ENCODE data around the gene BAG2.

The BAG2 gene

GRCh38 chr6:57174511-57174907 is 2.4 kb downstream of the BAG2 start:
- Histone ChIP-seq H3K36me3 (ENCODE audit: insufficient read depth, insufficient read length, low read length) (peaks cover 24% of the 10 kb centered on the region), H3K27me3 (ENCODE audit: insufficient read depth, insufficient read length) (no peaks in the 10 kb centered on the region), H3K4me3 (ENCODE audit: insufficient read length, low read depth) (peak overlapping the region; percentile 13), H3K9me3 (ENCODE audit: insufficient read depth, low read length) (no peaks in the 10 kb centered on the region), H3K9ac (ENCODE audit: insufficient read length, low read depth) (no peak overlapping the region), H3K4me1 (ENCODE audit: insufficient read depth, insufficient read length) (no peaks in the 10 kb centered on the region)
- no peak for DNase-seq (ENCODE audit: low read depth, low spot score)
- TF ChIP-seq ZNF274 (IDR thresholded peaks at IDR 0.05; ENCODE audit: low read depth, low read length) (no peak), YY1 (IDR thresholded peaks at IDR 0.05; ENCODE audit: insufficient read depth, insufficient read length) (no peak), SUZ12 (IDR thresholded peaks at IDR 0.05; ENCODE audit: extremely low read depth, insufficient read depth, insufficient read length) (no peak)

DNA sequence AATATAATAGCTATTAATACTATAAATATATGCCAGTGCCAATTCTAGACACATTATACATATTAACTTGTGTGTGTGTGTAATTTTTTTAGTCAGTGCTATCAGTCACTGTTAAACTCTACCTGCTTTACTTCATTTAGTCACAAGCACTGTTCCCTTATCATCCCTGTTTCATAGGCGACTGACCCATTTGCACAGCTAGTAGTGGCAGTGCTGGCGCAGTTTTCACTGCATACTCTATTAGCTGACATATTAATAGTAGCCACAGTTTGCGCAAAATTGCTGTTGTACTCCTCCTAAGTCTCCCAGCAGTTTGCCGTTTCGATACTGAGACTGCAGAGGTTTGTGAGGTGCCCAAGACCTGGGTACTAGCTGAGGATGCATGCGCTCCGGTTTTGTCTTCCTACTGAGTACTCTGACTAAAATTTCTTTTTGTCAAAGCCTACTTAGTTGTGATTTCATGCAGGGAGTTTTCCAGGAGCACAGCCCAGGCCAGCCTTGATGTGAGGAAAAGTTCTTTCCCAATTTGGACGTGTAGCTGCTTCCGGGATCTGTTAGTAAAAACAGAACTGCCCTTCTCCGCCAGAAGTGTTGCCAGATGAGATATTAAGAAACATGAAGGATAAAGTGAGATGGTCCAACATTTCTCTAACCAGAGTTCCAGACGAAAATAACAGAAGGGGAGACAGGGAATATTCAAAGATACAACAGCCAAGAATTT is 5.6 kb downstream of the BAG2 start:
- H3K9me3 ChIP-seq (ENCODE audit: insufficient read depth, low read length) = no peaks in the 10 kb centered on the region
- H3K9ac ChIP-seq (ENCODE audit: insufficient read length, low read depth) = no peak overlapping the region
- TF ChIP-seq SUZ12 (IDR thresholded peaks at IDR 0.05; ENCODE audit: extremely low read depth, insufficient read depth, insufficient read length) = no peak
- no peak for TF ChIP-seq ZNF274 (IDR thresholded peaks at IDR 0.05; ENCODE audit: low read depth, low read length)
- TF ChIP-seq YY1 (IDR thresholded peaks at IDR 0.05; ENCODE audit: insufficient read depth, insufficient read length) = no peak
- no peaks in the 10 kb centered on the region for H3K27me3 ChIP-seq (ENCODE audit: insufficient read depth, insufficient read length)
- no peak for DNase-seq (ENCODE audit: low read depth, low spot score)
- no peaks in the 10 kb centered on the region for H3K4me1 ChIP-seq (ENCODE audit: insufficient read depth, insufficient read length)
- H3K36me3 ChIP-seq (ENCODE audit: insufficient read depth, insufficient read length, low read length) = peaks cover 38% of the 10 kb centered on the region
- H3K4me3 ChIP-seq (ENCODE audit: insufficient read length, low read depth) = no peak overlapping the region

DNA sequence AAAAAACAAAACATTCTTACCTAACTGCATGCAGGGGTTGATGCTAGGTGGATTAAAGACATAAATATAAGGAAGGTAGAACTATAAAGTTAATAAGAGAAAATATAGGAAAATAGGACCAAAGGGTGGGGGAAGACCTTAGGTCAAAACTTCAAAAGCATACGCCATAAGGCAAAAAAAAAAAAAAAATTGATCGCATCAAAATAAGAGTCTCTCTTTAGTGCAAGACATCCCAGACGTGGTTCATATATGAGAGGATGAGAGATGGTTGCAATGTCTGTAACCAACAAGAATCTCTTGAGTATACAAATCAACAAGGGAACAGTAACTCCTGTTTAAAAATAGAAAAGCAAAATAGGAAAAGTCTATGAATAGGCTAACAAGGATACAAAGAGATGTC is 8.5 kb downstream of the BAG2 start:
- no peak overlapping the region for H3K4me3 ChIP-seq (ENCODE audit: insufficient read length, low read depth)
- no peaks in the 10 kb centered on the region for H3K4me1 ChIP-seq (ENCODE audit: insufficient read depth, insufficient read length)
- peaks cover 59% of the 10 kb centered on the region for H3K36me3 ChIP-seq (ENCODE audit: insufficient read depth, insufficient read length, low read length)
- no peak for TF ChIP-seq SUZ12 (IDR thresholded peaks at IDR 0.05; ENCODE audit: extremely low read depth, insufficient read depth, insufficient read length)
- TF ChIP-seq YY1 (IDR thresholded peaks at IDR 0.05; ENCODE audit: insufficient read depth, insufficient read length) = no peak
- TF ChIP-seq ZNF274 (IDR thresholded peaks at IDR 0.05; ENCODE audit: low read depth, low read length) = no peak
- DNase-seq (ENCODE audit: low read depth, low spot score) = no peak
- H3K27me3 ChIP-seq (ENCODE audit: insufficient read depth, insufficient read length) = no peaks in the 10 kb centered on the region
- no peak overlapping the region for H3K9ac ChIP-seq (ENCODE audit: insufficient read length, low read depth)
- H3K9me3 ChIP-seq (ENCODE audit: insufficient read depth, low read length) = no peaks in the 10 kb centered on the region

DNA sequence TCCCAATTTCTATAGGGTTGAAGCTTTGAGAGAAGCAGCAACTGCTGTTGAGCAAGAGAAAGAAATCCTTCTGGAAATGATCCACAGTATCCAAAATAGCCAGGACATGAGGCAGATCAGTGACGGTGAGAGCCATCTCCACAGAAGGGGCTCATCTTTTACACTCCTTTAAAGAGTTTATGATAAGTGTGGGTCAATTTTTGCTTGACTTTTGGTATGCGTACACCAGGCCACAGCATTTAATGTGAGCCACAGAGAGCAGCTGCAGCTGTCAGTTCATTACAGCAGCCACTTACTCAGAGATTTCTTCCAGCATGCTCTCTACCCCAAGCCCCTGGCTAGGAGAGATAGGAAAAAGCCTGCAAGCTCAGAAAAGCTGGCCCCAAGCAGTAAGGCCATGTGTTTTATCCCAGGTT is 9.9 kb downstream of the BAG2 start:
- TF ChIP-seq ZNF274 (IDR thresholded peaks at IDR 0.05; ENCODE audit: low read depth, low read length) (no peak), SUZ12 (IDR thresholded peaks at IDR 0.05; ENCODE audit: extremely low read depth, insufficient read depth, insufficient read length) (no peak)

GRCh38 chr6:57183336-57183735 is 11.2 kb downstream of the BAG2 start:
- DNase-seq (ENCODE audit: low read depth, low spot score) = no peak
- Histone ChIP-seq H3K9ac (ENCODE audit: insufficient read length, low read depth) (no peak overlapping the region), H3K36me3 (ENCODE audit: insufficient read depth, insufficient read length, low read length) (peaks cover 46% of the 10 kb centered on the region), H3K4me3 (ENCODE audit: insufficient read length, low read depth) (no peak overlapping the region), H3K27me3 (ENCODE audit: insufficient read depth, insufficient read length) (no peaks in the 10 kb centered on the region), H3K9me3 (ENCODE audit: insufficient read depth, low read length) (no peaks in the 10 kb centered on the region), H3K4me1 (ENCODE audit: insufficient read depth, insufficient read length) (no peaks in the 10 kb centered on the region)
- TF ChIP-seq ZNF274 (IDR thresholded peaks at IDR 0.05; ENCODE audit: low read depth, low read length) = no peak
- no peak for TF ChIP-seq YY1 (IDR thresholded peaks at IDR 0.05; ENCODE audit: insufficient read depth, insufficient read length)
- no peak for TF ChIP-seq SUZ12 (IDR thresholded peaks at IDR 0.05; ENCODE audit: extremely low read depth, insufficient read depth, insufficient read length)

More for the DNA sequence above, 9.9 kb downstream of the BAG2 start:
- H3K27me3 ChIP-seq (ENCODE audit: insufficient read depth, insufficient read length) = no peaks in the 10 kb centered on the region
- no peak for DNase-seq (ENCODE audit: low read depth, low spot score)
- H3K9me3 ChIP-seq (ENCODE audit: insufficient read depth, low read length) = no peaks in the 10 kb centered on the region
- no peak overlapping the region for H3K9ac ChIP-seq (ENCODE audit: insufficient read length, low read depth)
- H3K4me3 ChIP-seq (ENCODE audit: insufficient read length, low read depth) = no peak overlapping the region
- H3K36me3 ChIP-seq (ENCODE audit: insufficient read depth, insufficient read length, low read length) = peaks cover 53% of the 10 kb centered on the region
- no peaks in the 10 kb centered on the region for H3K4me1 ChIP-seq (ENCODE audit: insufficient read depth, insufficient read length)

DNA sequence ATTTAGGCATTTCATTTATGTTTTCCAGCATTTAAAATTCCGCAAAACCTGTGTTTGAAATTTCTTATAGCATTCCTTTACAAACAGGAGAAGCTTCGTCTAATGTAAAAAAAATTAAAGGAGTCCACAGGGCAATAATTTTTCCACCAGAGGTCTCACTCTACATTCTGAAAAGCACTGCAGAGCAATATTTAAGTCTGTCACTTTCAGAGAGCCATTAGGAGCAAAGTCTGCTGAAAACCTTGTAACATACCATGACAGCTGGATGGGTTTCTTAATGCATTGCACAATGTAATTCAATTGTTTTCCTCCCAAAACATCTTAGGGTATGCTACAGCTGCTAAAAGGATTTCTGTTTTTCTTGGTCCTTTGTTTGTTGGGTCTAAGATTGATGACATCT is 18.0 kb downstream of the BAG2 start:
- no peak for DNase-seq (ENCODE audit: low read depth, low spot score)
- H3K4me3 ChIP-seq (ENCODE audit: insufficient read length, low read depth) = no peak overlapping the region
- no peak for TF ChIP-seq YY1 (IDR thresholded peaks at IDR 0.05; ENCODE audit: insufficient read depth, insufficient read length)
- H3K9ac ChIP-seq (ENCODE audit: insufficient read length, low read depth) = no peak overlapping the region
- H3K36me3 ChIP-seq (ENCODE audit: insufficient read depth, insufficient read length, low read length) = peaks cover 27% of the 10 kb centered on the region
- H3K27me3 ChIP-seq (ENCODE audit: insufficient read depth, insufficient read length) = no peaks in the 10 kb centered on the region
- H3K9me3 ChIP-seq (ENCODE audit: insufficient read depth, low read length) = no peaks in the 10 kb centered on the region
- H3K4me1 ChIP-seq (ENCODE audit: insufficient read depth, insufficient read length) = no peaks in the 10 kb centered on the region

DNA sequence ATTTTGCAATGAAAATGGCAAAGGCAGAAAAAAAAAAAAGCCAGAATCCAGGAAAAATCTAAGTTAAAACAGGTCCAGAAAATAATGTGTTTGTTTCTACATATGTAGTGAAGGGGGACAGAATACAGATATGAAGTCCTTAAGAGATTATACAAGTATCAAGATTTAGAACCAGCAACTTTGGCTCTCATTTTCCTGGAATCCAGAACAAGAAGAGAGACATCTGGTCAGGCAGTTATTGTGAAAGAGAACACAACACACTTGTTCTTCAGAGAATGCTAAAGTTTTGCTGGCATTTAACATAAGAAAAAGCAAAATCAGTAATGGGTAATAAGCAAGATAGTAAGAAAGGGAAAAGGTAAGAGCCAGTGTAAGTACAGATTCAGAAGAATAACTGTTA is 21.1 kb downstream of the BAG2 start:
- H3K36me3 ChIP-seq (ENCODE audit: insufficient read depth, insufficient read length, low read length) = peaks cover 20% of the 10 kb centered on the region
- H3K27me3 ChIP-seq (ENCODE audit: insufficient read depth, insufficient read length) = no peaks in the 10 kb centered on the region
- DNase-seq (ENCODE audit: low read depth, low spot score) = no peak

More for the DNA sequence above, 21.1 kb downstream of the BAG2 start:
- Histone ChIP-seq H3K9me3 (ENCODE audit: insufficient read depth, low read length) (no peaks in the 10 kb centered on the region), H3K9ac (ENCODE audit: insufficient read length, low read depth) (no peak overlapping the region), H3K4me1 (ENCODE audit: insufficient read depth, insufficient read length) (no peaks in the 10 kb centered on the region), H3K4me3 (ENCODE audit: insufficient read length, low read depth) (no peak overlapping the region)
- no peak for TF ChIP-seq ZNF274 (IDR thresholded peaks at IDR 0.05; ENCODE audit: low read depth, low read length)
- TF ChIP-seq YY1 (IDR thresholded peaks at IDR 0.05; ENCODE audit: insufficient read depth, insufficient read length) = no peak
- TF ChIP-seq SUZ12 (IDR thresholded peaks at IDR 0.05; ENCODE audit: extremely low read depth, insufficient read depth, insufficient read length) = no peak

All from NT2/D1 (cell line).